ENCODE results near the gene MSANTD7.
A peak's percentile ranks its signal among the peaks of the same experiment; 100 is the strongest.
"Not testable (repeated sequence)": the region's sequence is repeated elsewhere in the genome, so short reads cannot be mapped to it uniquely, and the experiment has no call there.

Gene MSANTD7, protein sequence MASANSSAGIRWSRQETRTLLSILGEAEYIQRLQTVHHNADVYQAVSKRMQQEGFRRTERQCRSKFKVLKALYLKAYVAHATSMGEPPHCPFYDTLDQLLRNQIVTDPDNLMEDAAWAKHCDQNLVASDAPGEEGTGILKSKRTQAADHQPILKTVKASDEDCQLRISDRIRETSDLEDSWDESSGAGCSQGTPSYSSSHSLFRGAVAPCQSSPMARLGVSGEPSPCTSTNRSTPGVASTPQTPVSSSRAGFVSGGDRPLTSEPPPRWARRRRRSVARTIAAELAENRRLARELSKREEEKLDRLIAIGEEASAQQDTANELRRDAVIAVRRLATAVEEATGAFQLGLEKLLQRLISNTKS

DNA sequence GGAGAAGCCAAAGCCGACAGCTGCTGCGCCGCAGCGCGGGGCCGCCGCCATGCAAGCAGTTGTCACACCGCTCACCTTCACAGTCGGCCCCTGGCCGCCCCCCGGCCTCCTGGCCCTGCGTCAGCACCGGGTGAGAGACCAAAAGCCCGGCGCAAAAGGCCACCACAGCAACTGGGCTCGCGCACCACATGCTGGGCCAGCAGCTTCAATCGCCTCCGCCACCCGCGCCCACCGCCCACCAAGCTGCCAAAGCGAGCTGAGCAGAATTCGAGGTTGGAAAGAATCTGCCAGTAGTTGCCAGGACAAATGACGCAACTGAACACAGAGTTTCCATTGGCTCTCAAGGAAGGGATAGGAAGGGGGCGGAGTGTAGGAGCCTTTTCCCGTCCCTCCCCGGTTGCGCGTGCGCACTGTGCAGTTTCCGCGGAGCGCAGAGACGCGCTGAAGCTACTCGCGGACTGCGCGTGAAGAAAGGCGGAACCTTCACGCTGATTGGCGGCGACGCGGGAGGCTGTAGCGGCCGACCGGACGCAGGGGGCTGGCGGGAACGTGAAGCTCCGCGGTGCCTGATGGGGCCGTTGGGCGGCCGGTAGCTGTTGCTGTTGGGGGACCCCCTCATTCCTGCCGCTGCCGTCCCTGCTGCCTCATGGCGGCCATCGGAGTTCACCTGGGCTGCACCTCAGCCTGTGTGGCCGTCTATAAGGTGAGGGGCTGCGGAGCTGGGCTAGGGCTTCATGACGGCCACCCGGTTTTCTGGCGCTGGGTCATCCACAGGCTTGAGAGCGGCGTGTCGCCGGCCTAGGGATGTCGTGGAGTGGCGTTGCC, at the start of gene MSANTD7, which contains the start of the genes CDNF and HSPA14:
MSANTD7 (plus strand) TSS at position 550 of the 825 bp plus-strand sequence. CDS start 3,979 bp downstream, outside the sequence.
CDNF (minus strand) TSS at position 281 of the 825 bp plus-strand sequence; CDS start at position 190, 91 bp downstream.
HSPA14 (plus strand) TSS at position 550 of the 825 bp plus-strand sequence; CDS start at position 647, 97 bp downstream.
- peak; percentile 99 for DNase-seq (ENCODE audit: low spot score)

DNA sequence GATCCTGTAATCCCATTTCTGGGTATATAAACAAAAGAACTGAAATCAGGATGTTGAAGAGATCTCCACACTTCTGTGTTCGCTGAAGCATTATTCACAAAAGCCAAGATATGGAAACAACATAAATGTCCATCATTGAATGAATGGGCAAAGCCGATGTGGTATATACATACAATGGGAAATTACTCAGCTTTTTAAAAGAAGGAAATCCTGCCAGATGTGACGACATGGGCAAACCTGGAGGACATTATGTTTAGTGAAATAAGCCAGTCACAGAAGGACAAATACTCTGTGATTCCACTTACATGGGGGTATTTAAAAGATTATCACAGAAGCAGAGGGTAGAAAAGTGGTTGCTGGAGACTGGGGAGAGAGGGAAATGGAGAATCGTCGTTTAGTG, 39.5 kb upstream of the MSANTD7 start:
- DNase-seq (ENCODE audit: low spot score): no peak

DNA sequence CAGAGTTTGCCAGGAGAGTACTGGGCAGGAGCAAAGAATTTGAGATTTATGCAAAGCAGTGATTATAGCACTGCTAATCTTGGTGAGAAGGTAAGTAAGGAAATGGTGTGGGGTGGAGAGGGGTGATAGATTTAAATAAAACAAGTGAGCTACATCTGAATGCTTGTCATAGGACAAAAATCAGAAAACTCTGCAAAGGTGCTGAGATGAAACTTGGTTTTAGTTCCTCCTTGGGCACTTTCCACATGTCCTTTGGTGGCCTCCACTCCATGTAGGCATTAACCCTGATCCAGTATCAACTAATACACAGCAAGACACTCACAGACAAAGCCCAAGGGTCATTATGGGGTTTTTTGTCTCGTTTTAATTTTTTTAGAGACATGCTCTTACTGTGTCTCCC, 37.7 kb upstream of the MSANTD7 start:
- no peak for DNase-seq (ENCODE audit: low spot score)

DNA sequence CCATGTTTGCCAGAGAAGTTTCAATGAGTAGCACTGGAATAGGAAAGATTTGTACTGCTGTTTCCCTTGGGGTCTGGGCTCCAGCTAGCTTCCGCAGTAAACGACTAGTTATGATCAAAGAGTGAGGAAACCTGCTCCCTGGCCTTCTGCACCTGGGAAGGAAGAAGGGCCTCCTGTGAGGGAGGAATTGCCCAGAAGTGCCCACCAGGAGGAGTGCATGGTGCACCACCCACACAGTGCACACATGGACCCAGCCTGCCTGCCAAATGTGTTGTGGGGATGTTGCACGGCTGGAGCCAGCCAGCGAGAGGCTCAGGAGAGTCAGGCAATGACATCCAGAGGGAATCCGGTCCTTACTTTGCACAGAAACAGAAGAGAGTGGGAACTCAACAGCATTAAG, 36.4 kb upstream of the MSANTD7 start:
- DNase-seq (ENCODE audit: low spot score): no peak

DNA sequence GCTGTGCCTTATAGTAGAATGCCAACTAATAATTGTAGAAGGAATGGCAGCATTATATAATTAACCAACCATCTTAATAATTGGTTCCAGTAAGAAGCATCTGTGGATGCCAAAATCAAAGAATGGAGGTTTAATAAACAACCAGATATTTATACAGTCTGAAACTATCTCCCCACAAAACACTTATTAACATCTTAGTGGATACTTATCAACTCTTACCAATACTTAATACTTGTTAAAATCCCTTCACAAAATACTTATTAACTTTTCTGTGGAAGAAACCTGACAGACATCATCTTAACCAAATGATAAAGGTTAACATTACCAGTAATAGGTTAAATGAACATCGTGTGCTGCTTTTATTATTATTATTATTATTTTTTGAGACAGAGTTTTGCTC, 34.3 kb upstream of the MSANTD7 start:
- no peak for DNase-seq (ENCODE audit: low spot score)

DNA sequence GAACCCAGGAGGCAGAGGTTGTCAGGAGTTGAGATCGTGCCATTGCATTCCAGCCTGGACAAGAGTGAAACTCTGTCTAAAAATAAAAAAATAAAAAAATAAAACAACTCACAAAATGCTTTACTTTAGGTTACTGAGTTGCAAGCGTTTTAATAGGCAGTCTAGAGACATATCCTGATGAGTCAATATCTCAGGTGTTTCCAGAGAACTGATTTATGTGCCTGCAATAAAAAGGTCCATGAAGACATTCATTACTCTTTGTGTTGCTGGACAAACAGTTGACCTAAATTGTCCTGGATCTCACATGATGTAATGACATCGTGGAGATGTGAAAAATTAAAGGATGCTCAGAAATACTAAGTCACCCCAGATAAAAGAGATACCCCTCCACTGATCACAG, 31.8 kb upstream of the MSANTD7 start:
- DNase-seq (ENCODE audit: low spot score): no peak

DNA sequence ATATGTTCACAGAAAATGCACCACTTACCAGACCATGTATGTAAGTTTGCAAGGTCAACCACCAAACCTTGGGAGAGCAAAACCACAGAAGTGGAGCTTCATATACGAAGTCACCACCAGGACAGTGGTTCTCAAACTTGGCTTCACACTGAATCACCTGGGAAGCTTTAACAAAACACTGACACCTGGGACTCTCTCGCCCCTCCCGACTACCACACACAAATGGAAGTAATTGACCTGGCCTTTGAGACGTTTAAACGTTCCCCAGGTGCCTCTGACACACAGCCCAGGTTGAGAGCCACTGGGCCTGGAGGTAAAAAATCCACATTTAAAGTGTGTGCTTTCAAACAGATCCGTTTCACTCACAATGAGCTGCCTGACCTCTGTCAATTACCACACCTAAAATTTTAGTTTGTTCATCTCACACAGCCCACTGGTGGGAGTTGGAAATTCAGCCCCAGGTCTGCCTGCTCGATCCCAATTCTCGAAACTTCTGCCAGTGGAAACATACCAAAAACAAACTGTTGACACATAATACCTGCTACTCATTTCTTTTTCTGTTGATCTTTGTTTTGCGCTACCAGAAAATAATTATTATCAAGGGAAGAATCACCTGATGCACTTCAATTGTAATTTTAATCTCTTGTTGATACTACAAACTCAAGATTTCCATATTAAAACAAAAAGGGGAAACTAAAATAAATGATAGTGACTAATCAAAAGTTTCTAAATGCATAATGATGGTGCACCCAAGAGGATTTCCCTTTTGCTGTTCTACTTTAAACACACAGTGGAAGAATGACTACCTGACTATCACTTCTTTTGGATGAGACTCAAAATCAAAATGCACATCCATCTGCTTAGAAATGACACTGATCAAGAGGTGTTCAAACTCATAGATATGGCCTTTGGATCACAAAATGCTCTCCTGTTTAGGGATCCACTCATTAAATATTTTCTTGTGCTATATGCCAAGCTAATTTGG, 26.8 kb upstream of the MSANTD7 start:
- DNase-seq (ENCODE audit: low spot score): no peak

DNA sequence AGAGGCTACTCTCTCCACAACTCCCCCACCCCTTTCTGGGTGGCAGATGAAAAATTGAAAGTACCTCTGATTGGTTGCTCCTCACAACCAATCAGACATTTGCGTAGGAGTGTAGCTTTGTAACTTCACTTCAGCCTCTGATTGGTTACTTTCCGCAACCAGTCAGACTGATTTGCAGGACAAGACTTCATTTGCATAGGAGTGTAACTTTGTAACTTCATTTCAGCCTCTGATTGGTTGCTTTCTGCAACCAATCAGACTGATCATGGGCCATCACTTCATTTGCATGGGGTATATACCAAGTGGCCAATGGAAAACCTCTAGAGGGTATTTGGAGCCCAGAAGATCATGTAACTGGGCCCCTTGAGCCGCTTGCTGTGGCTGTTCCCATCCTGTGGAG, 25.8 kb upstream of the MSANTD7 start:
- DNase-seq (ENCODE audit: low spot score): no peak

DNA sequence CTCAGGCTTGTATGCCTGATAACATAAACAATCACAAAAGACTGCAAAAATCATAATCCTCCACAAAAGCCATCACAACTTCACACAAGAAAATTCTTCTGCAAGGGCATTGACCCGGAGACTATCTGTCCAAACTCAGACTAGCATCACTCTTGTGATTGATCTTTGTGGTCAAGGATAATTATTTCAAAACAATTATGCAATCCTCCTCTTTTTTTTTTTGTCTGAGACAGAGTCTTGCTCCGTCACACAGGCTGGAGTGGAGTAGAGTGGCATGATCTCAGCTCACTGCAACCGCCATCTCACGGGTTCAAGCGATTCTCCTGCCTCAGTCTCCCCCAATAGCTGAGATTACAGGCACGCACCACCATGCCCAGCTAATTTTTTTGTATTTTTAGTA, 22.4 kb upstream of the MSANTD7 start:
- no peak for DNase-seq (ENCODE audit: low spot score)

DNA sequence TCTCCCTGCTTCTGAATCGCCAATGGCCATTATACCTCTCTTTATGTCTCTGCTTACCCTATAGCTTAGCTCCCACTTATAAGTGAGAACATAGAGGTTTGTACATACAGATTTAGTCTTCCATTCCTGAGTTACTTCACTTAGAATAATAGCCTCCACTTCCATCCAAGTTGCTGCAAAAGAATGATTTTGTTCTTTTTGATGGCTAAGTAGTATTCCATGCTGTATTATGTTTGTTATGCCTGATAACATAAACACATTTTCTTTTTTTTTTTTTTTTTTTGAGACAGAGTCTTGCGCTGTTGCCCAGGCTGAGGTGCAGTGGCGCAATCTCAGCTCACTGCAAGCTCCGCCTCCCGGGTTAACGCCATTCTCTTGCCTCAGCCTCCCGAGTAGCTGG, 21.4 kb upstream of the MSANTD7 start:
- not testable (repeated sequence) for DNase-seq (ENCODE audit: low spot score)

DNA sequence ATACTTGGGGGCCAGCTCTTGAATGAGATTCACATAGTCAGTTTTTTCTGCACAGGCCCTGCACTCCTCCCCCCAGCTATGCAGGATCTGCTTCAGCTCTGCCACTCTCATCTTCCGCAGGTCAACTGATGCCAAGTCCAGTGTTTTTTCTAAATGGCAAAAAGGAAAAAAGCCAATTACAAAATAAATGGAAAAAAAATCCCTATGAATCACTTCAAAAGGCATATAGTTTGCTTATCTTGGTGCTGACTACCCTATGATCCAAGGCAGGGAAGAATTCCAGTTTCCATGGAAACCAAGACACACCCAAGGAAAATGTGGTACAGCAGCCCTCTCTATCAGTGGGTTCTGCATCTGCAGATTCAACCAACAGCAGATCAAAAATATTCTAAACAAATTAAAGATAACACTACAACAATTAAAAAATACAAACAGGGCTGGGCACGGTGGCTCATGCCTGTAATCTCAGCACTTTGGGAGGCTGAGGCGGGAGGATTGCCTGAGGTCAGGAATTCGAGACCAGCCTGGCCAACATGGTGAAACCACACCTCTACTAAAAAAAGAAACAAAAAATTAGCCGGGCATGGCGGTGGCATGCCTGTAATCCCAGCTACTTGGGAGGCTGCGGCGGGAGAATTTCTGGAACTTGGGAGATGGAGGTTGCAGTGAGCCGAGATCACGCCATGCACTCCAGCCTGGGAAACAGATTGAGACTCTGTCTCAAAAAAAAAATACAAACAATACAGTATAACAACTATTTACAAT, 17.9 kb upstream of the MSANTD7 start:
- DNase-seq (ENCODE audit: low spot score): no peak

DNA sequence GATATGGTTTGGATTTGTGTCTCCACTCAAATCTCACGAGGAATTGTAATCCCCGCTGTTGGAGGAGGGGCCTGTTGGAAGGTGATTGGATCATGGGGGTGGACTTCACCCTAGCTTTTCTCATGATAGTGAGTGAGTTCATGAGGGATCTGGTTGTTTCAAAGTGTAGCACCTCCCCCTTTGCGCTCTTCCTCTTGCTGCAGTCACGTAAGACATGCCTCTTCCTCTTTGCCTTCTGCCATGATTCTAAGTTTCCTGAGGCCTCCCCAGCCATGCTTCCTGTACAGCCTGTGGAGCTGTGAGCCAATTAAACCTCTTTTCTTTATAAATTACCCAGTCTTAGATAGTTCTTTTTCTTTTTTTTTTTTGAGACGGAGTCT, 17.3 kb upstream of the MSANTD7 start:
- DNase-seq (ENCODE audit: low spot score): no peak

DNA sequence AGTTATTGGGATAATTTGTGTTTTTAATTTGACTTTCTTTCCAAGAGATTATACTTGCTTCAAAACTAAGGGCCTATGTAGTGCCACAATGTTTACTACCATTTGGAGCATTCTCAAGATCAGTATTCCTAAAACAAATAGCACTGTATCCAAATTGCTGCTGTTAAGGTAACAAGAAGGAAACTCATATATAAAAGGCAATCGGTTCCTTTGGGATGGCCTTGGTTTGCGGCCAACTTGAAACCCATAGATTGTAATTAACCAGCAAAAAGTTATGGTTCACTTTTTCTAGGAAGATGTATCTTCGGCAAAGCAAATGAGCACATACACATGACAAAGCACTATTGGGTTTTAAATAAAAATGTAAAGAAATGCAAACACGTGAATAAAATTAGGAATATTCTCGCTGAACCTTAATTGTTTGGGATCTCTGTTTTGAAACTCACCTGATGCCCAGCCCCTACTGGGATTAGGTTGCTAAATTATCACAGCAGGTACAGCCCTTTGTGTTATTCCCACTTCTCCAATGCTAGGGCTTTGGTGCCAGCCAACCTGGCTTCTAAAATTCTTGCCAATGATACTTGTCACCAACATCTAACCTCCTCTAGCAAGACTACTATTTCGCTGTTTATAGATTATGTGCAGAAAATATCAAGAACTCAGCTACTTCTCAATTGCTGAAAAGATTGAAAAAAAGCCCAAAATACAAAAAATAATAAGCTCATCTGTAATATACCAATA, 16.3 kb upstream of the MSANTD7 start:
- DNase-seq (ENCODE audit: low spot score): no peak

DNA sequence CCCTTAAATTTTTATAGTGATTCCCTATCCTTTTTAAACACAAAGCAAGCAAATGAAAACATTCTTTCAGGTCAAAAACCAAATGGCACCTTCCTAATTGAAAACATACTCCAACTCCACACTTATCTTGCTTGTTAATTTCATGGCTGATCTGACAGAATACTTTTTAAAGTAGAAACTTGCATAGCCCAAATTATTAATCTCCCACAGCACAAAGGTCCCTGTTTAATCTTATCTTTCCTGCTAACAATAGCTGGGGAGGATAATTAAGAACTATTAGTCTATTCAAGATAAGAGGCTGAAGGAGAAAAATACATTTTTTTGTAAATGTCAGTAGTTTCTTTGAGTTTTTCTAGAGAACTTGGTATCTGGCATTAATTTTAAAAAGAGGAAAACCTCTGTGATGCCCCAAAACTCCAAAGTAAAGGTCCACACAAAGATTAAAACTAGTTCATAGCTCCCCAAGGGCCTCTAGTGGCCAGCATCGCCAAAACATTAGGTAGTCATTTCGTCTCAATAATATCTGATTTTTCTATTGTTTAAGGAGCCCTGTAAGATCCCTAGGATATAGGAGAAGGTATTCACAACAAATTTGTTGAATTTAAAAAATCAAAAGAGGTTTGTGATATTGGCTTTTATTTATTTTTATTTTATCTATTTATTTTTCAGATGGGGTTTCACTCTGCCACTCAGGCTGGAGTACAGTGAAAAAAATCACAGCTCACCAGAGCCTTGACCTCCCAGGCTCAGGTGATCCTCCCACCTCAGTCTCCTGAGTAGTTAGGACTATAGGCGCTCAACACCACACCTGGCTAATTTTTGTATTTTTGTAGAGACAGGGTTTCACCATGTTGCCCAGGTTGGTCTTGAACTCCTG, 15.0 kb upstream of the MSANTD7 start:
- DNase-seq (ENCODE audit: low spot score): peak; percentile 59

DNA sequence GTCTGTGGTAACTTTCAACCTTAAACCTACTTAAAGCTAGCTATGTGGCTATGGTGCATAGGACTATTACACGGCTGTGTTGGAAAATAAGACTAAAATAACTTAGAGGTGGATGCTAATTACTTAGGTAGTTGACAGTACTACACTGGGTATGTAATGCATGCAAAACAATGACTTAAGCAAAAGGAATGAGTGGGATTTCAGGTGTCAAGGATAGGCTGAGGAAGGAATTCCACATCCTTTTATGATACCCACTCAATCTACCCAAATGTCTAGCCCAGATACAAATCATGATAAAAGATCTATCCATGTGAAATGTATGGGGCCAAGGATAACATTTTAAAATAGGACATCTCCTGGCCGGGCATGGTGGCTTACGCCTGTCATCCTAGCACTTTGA, 14.1 kb upstream of the MSANTD7 start:
- no peak for DNase-seq (ENCODE audit: low spot score)

DNA sequence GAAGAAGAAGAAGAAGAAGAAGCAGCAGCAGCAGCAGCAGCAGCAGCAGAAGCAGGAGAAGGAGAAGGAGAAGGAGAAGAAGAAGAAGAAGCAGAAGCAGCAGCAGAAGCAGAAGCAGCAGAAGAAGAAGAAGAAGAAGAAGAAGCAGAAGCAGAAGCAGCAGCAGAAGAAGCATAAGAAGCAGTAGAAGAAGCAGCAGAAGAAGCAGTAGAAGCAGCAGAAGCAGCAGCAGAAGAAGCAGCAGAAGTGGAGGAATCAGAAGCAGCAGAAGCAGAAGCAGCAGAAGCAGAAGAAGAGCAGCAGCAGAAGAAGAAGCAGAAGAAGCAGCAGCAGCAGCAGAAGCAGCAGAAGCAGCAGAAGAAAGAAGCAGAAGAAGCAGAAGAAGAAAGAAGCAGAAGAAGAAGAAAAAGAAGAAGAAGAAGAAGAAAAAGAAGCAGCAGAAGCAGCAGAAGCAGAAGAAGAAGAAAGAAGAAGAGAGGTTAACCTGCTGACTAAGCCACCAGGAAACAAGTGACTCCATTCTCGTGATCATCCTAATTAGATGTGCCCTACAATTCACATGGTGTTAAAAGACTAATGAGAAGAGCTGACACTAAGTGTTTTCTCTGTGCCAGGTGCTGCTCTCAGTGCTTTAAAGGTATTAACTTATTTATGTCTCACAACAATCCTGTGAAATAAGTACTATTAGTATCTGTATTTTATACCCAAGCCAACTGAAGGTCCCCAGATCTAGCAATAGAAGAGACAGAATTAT, 11.9 kb upstream of the MSANTD7 start:
- no peak for DNase-seq (ENCODE audit: low spot score)

DNA sequence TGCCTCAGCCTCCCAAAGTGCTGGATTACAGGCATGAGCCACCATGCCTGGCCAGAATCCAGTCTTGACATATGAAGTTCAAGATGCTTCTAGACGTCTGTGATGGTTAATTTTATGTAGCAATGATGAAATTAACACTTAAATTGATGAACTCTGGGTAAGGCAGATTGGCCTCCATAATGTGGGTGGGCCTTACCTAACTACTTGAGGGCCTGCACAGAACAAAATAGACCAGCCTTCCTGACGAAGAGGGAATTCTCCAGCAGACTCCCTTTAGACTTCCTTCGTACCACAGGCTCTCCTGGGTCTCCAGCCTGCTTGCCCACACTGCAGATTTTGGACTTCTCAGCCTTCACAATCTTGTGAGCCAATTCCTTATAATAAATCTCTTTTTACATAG, 5.0 kb upstream of the MSANTD7 start:
- DNase-seq (ENCODE audit: low spot score): no peak

DNA sequence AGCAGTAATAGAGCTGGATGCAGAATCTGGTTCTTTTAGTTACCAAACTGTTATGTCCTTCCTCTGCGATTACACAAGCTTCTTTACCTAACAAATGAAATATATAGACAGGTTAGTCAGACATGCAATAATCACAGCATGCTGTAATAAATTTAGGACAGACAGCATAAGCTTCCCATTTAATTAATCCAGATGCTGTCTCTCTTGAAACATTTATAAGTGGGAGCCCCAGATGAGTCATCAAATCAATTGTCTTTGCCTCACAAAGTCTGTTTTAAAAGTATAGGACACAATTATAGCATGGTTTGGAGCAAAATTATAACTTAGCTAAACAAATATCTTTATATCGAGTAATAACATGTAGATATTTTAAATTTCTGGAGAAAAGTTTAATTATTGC, 1.9 kb upstream of the MSANTD7 start:
- no peak for DNase-seq (ENCODE audit: low spot score)

Data from globus pallidus (tissue), 1 donor.